D341Med (cell line): Measurements from ENCODE around the gene IGSF21.

Source experiments
- DNase-seq: peaks from one replicate; pipeline ENCODE4 v3.0.0; 2012; ENCODE audit warnings: low spot score

IGSF21 gene

DNA sequence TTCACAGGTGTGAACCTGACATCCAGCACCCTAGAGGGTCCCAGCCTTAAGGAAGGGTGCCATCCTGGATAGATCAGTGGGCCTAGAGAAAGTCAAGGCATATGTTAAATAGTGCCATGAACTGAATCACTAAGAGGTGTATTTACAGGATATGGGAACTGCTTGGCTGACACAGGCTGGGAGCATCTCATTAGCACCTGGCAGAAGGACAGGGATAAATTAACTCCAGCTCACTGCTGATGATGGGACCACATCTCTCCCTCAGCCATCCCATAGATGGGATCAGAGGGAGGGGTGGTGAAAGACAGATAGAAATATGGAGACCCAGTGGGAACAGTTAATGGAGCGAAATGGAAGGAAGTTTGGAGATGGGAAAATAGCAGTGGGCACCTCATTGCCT is 122.0 kb downstream of the IGSF21 start:
- no peak for DNase-seq

DNA sequence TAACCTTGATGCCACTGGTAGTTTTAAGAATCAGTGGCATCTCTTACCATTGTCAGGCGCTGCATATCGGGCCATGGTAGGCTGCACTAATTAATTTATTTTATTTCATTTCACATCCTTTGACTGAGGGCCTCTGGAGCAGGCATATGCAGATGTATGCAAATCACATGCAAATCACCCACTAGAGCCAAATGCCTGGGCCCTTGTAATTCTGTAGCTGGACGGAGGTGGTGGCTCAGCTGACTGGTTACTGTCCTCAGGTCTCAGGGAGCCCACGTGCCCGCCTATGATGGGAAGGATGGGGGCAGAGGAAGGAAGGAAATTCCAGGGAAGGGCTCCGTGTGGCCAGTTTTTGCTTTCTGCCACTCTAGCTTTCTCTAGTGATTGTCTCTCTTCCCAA is 122.7 kb downstream of the IGSF21 start:
- no peak for DNase-seq

DNA sequence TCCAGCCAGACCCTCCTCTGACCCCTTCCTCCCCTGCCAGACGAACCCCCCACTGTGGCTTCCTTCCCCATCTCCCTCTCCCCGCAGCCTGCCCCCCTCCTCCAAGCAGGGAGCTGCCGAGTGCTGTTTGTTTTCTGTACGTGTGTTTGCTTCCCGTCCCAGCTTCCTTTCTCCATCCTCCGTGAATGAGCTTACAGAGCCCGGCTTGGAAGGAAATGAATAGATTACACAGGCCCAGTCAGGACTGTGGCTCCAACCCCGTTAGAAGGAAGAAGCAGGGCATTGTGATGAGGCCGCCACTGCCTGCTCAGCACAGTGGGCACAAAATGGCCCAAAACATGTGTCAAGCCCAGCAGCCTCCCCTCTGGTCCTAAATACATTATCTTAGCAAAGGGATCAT is 123.2 kb downstream of the IGSF21 start:
- no peak for DNase-seq

DNA sequence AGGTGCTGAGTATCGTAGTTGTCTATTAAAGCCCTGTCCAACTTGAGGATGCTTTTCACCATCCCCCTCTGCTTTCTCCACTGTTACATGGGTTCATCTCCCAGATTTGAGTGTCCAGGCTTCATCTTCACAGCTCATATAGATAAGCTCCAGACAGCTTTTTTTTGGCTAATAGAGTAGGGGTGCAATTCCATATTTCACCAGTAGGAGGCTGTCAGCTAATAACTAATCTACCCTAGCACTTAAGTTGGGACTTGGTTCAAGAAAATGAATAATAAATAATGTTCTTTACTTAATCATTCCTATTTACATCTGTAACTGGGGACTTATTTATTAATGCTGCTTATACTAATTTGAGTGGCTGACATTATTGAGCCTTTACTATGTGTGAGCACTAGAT is 124.5 kb downstream of the IGSF21 start:
- DNase-seq, result no peak

DNA sequence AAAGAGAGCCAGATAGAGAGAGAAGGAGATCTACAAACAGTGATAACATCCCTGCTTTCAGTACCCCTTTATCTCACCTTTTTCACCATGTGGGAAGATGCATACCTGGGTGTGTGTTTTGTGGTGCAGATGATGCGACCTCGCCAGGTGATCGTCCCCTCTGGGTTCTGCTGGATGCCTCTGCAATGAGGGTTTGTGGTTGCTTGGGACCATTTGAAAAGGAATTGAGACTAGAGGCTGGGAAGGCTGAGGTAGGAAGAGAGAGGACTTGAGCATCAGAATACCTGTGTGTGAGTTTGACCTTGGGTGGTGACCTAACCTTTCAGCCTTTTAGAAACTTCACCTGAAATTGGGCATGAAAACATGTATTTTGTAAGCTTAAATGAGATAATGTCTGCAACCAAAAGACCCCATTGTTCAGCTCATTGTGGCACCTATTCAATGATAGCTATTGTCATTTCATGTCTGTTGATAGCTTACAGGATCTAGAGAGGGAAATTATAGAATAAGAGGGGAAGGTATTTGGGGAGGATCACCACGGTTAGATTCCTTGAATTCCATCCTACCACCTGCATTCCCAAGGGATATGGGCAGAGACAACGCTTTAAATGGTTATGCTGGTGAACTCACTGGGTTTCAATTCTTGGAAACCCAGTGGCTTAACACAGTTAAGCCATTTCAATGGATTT is 125.7 kb downstream of the IGSF21 start:
- no peak for DNase-seq

DNA sequence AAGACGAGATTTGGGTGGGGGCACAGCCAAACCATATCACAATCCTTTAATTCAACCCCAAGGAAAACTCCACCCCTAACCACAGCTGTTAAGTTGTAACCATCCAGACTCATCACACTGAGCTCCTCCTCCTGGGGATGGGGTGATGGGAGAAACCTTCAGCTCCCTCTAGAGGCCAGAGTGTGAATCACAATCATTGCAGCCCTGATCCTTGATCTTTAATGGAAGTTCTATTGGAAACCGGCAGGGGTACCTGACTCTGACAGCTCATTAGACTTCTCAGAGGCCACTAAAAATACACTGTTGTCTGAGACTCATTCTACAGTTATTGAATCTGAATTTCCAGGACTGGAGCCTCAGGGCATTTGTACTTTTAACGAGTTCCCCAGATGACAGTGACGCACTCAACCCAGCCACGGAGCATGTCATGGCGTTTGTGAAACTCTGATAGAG is 127.2 kb downstream of the IGSF21 start:
- peak; percentile 77 for DNase-seq

DNA sequence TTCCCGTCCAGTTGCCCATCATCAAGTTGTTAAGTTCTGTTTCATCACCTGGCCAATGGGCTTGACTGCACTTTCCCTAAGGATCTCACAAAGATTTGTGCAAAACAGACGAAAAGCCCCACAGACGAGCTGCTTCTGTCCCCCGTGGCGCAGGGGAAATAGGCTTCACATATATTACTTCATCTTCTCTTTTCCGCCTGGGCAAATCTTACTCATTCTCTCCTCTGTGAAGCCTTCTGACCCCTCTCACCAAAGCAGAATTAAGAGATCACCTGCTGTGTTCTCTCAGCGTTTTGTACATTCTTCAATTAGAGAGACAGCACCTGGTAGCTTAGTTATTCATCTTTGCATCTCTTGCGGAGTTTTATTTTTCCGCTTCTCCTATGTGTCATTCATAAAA is 129.8 kb downstream of the IGSF21 start:
- DNase-seq, result no peak

DNA sequence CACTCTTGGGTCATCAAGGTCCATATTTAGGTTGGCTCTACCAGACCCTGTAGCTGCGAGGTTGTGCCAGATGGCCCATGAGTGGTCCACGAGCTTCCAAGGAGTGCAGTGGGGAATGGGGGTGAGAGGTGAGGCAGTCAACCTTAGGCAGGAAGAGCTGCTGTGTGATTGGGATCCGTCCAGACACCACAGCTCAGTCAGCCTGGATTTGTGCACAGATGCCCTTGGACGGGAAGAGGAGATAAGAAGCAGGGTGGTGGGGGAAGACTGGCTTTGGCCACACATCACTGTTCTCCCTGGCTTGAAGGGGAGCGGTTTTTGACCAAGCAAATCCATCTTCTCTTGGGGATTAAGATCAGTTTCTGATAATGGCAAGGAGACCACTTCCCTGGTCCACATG is 130.6 kb downstream of the IGSF21 start:
- DNase-seq, result no peak

DNA sequence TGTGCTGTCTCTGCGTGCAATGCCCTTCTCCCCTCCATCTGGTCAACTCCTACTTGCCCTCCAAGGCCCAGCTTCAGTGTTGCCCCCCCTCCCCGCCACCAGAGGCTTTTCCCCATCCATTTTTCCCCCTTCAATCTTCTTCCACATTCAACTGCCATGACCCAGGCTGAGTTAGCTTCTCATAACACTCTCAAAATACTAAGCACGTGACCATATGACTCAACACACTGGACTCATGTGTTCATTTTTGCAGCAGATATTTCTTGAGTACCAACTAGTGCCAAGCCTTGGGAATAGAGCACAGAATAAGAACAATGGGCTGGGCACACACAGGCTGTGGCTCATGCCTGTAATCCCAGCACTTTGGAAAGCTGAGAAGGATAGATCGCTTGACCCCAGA is 132.1 kb downstream of the IGSF21 start:
- DNase-seq, result no peak

DNA sequence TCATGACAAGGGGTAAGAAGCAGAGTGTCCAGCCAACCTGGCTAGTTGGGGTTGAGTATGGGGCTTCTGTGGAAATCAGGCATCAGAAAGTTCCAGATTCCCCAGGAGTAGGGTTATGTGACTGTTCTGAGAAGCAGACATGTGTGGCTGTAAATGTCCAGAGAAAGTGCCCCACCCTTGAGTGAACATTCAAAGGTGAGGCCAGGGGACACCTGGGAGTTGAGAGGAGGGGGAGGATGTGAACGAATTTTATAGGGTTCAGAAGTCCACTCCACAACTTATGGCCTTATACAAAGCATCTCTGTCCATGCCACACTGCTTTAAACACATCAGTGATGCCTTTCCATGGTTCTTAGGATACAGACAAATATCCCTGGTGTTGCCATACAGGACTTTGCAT is 133.3 kb downstream of the IGSF21 start:
- DNase-seq, result no peak

DNA sequence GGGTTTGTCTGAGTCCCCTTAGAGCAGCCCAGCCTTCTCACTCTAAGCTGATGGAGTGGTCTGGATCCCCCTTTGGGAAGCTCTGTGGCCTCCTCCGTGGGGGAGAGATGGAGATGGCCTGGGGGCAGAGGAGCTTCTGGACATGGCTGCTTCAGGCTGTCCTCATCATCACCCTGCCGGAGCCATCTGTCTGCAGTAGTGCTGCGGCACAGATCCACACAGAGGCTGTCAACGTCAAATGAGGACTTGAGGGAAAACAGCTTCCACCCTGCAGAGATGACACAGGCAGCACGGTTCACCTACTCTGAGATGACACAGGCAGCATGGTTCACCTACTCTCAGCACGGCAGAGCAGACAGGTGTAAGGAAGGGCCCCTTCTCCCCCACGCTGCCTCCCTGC is 134.3 kb downstream of the IGSF21 start:
- no peak for DNase-seq

DNA sequence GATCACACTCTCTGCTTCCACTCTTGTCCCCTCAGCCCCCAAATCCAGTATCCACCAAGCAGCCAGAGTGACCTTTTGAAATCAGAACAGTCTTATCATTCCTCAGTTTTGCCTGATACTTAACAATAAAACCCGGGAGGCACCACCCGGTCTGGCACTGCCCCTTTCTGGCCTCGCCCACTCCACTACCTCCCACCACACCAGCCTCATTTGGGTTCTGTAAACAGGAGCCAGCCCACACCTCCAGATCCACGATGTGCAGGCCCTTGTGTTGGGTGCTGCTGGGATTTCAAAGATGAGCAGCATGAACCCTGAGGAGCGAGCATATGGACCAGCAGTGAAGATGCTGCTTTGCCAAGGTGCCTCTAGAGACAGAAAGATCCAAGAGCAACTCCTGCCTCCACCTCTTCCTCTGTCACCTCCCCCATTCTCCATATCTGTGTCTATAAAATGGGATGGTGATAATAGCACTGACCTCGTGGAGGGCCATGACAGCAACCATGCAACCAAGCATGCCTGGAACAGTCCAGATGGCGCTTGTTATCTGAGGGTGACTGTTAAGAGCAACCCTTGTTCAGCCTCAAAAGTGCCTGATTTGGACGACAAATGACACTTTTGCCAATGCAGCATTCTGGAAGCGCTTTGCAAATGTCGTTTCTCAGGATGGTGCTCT is 136.0 kb downstream of the IGSF21 start:
- no peak for DNase-seq

DNA sequence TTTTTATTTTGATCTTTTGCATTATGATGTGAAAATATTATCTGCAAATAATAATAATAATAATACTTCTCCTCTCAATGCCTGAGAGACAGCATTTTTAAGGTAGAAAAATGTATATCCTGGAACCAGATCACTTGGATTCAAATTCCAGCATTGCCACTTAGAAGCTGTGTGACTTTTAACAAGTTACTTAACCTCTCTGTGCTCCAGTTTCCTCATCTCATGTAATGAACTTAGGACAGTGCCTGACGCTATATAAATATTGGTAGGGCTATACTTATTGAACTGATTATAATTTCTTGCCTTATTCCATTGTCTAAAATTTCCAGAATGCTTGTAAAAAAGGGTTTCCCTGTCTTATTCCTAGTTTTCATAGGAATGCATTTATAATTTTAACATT is 137.2 kb downstream of the IGSF21 start:
- DNase-seq, result no peak

DNA sequence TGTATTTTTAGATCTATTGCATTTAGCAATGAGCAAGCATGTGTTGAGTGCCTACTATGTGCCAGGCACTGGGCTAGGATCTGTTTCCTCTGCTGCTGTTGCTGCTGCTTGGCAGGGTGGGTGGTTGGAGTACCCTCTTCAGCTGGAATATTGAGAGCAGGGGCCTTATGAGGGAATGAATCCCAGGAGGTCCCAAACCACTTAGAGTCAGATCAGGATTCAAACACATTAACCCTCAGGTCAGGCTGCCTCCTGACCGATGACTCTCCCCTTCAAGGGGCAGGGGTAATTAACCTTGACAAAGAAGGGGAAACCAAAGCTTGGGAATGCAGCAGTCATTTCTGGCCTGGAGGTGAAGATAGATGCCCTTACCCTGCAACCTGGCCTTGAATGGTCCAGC is 138.0 kb downstream of the IGSF21 start:
- no peak for DNase-seq

DNA sequence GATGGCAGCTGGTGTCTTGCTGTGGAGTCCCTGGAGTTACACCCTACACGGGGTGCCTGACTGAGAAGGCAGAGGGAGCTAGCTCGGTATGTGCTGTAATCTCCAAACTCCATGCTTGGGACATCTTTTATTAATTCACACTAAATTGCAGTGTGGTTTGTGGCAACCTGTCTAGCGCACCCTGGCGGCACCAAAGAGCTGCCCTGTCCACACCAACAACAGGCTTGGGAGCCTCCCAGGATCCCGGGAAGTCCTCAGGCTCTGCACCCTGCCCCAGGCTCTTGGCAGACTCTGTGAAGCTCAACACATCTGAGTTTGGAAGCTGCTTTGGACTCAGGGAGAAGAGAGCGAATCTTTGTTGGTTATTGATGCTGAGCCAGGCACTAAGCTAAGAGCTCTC is 138.9 kb downstream of the IGSF21 start:
- DNase-seq, result no peak

DNA sequence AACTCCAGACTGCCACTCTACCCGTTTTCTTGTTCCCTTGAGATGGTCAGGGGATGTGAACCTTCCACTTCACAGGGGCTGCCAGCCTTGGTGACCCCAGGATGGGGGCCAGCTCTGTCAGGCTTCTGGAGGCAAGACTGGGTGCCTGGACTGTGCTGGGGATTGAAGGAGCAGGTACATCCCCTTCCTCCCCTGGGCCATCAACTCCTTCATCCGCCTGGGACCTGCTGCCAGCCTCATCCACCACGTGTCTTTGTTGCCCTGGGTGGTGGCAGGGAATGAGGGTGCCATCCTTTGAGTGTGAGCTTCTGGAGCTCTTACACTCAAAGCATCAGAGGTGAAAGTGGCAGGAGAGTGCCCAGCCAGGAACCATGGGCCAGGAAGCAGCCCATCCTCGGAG is 139.6 kb downstream of the IGSF21 start:
- DNase-seq, result no peak

DNA sequence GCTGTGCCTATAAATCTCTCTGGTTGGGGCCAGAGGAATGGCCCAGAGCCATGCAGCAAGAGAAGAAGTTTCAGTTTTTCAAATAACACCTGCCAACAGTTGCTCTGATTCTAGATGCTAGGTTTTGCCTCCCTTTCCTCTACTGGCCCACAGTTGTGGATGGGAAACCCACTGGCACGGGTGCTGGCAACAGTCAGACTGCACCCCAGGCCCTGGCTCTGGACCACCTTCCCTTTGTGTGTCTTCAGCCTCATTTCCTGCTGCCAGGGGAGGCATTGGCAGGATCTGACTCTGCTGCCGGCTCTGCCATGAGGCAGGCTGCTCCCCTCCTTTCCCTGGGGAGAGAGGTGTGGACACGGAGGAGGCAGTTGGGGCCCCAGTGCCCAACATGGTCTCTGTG is 142.0 kb downstream of the IGSF21 start:
- no peak for DNase-seq

DNA sequence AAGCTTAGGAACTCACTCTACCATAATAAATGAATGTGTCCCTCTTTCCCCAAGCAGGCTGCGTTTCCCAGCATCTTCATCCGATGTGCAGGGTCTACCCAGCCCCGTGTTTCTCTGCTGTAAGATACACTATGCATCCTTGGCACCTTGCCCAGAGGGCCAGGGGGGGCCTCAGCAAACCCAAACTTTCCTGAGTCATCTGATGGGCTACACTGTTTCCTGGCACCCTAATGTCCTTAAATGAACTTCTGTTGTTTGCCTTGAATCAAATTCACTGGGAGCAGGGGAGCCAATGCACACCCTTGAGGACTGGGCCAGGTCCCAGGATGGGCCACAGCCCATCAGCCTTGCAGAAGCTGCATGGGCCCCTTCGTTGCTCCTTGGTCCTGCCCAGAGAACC is 145.5 kb downstream of the IGSF21 start:
- no peak for DNase-seq

DNA sequence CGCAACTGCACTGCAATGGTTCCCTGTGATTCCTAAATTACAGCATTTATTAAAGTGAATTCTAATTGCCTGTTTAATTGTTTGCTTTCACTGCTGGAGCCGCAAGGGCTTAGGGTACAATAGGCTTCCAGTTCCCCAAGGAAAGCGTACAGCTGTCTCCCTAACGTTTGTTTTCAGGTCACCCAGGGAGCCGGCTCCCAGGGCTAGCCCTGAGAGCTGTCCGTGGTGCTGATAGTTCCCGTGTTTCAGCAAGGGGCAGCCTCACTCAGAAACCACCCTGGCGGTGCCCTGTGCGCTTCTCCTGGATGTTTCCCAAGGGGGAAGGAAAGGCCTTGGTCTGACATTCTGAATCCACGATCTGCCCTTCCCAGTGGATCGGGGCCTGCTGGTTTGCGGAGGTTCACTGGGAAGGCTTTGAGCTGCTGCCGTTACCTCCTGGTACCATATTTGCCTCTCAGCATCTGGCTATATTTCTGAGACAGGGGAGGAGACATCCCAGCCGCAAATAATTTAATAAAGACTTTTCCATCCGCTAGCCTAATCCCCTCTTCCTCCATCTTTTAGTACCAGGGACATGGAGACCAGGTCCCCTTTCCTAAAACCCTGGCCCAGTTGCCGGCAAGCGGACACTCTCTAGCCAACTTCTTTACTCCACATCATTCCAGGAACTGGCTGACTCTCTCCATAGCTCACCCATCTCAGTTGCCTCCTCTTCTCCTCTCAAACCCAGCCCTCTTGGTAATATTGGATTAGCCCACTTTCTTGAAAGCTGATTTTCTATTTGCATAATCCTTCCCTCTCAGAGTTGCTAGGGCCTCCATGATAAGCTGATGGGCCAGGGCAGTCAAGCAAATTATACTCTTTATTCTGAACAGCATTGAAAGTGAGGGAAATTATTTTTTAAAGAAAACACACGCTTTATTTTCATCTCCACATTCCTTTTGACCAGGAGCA is 149.0 kb downstream of the IGSF21 start:
- DNase-seq, result peak; percentile 58

DNA sequence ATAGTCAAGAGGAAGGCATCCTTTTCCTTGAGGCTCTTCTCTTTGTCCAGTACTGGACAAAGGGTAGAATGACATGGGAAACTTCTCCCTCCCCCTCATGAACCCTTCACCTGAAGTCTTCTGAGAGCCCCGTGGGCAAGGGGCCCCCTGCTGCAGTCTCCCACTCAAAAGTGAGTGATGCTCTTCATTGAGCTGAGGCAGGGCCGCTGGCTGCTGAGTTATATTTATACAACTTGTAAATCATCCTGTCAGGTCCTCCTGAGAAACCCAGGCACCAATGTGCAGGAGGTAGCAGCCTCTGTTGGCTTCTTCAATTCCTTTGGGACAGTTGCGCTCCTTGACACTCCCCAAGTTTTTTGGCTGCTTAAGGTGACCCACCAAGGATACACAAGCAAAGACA is 150.2 kb downstream of the IGSF21 start:
- DNase-seq, result no peak

DNA sequence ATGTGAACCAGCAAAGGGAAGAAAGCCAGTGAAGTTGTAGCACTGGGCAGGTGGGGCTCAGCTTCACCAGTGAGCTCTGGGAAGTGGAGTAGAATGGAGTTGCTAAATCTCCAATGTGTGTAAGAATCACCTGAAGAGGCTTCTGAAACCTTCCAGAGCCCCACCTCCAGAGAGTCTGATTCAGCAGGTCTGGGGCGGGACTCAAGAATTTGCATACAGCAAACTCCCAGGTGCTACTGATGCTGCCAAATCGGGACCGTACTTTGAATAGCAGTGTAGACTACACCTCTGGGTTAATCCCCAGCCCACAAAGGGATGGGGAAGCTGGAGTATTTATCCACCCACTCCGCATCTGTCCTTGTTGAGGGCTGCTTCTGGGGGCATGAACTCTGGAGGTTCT is 154.3 kb downstream of the IGSF21 start:
- no peak for DNase-seq

DNA sequence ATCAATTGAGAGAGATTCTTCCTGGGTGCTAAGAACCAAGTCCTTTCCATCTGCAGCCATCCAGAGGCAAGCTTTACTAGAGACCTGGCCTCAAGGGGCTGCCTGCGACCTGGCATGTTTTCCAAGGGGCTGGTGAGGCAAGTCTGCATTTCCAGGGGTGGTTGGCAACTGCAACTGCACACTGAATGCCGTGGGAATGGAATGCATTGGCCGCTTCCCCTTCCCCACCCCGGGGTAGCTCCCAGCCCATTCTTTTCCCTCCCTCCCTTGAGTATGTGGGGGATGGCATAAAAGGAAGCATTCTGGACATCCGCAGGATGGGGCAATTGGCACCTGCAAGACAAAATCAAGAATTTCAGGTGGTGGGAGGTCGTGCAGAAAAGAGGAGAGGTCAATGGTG is 155.1 kb downstream of the IGSF21 start:
- DNase-seq, result no peak

DNA sequence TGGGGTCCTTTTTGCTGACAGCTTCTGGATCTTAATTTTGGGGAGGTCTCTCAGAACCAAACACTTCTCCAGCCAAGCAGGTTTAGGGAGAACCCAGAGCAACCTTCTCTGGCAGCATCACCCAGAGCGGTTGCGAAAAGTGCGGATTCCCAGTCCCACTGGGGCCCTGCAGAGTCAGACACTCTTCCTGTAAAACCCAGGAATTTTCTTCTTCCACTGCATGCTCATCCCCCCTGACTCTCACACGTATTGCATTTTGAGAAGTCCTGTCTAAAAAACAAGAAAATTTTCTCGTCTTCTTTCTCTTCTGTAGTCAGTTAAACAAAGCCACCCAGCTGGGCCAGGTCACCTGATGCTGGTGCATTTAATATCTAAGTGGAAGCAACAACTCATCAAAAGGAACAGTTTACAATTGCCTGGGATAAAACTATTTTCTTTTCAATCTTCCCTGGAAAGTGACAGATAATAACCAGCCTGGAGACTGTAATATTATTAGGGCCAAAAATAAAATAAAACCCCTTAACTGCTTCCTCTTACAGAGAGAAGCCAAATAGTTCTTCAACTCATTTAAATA is 156.0 kb downstream of the IGSF21 start:
- no peak for DNase-seq
